Kidney (tissue), 14 donors: ENCODE results near the gene SRSF2. TPM values are rescaled to one million over a fixed set of nuclear protein-coding genes. Genes with fewer than 3 reads are reported as not detected.
A peak's percentile ranks its signal among the peaks of the same experiment; 100 is the strongest.

Experiments
- DNase-seq, 5 donors: peaks; one replicate each; pipeline ENCODE4 v3.0.0-alpha.2; 2013 to 2020
- FAIRE-seq: peaks from 2 replicates; lab custom pipeline; 2012; peaks lifted over from hg19 to GRCh38; lab: Jason Lieb, UNC
- H3K27ac ChIP-seq, 2 donors: one replicate each; pipeline ENCODE4 v1.7.0; 2013; ENCODE audit warnings: low read depth in 2 of 2, low read length in 2 of 2, inconsistent platforms in 1 of 2
- H3K27me3 ChIP-seq: one replicate; pipeline ENCODE4 v1.7.1; 2013; ENCODE audit warnings: low read length, inconsistent platforms; ENCODE audit not compliant: control insufficient read depth, insufficient read depth
- H3K36me3 ChIP-seq, 3 donors: one replicate each; pipeline versions ENCODE4 v1.7.0 to v1.7.1; 2013; ENCODE audit warnings: low read length in 3 of 3, control low read depth in 1 of 3, inconsistent platforms in 1 of 3; ENCODE audit not compliant: insufficient read depth in 3 of 3, control insufficient read depth in 2 of 3
- H3K4me1 ChIP-seq, 3 donors: one replicate each; pipeline versions ENCODE4 v1.7.0 to v1.7.1; 2013; ENCODE audit warnings: low read length in 3 of 3, inconsistent platforms in 1 of 3, low read depth in 1 of 3; ENCODE audit not compliant: control insufficient read depth in 2 of 3, insufficient read depth in 2 of 3
- H3K4me3 ChIP-seq, 3 donors: one replicate each; pipeline versions ENCODE4 v1.7.0 to v1.8.1; 2013; ENCODE audit warnings: low read length in 3 of 3, control low read depth in 1 of 3, inconsistent platforms in 1 of 3
- H3K9ac ChIP-seq, 3 donors: one replicate each; pipeline versions ENCODE4 v1.7.0 to v1.7.1; 2013; ENCODE audit warnings: low read length in 3 of 3, control low read depth in 1 of 3, inconsistent platforms in 1 of 3
- H3K9me3 ChIP-seq, 3 donors: one replicate each; pipeline versions ENCODE4 v1.7.0 to v1.7.1; 2013; ENCODE audit warnings: low read length in 3 of 3, control low read depth in 1 of 3, inconsistent platforms in 1 of 3; ENCODE audit not compliant: control insufficient read depth in 2 of 3, insufficient read depth in 1 of 3
- intact Hi-C: fragments of 100-400 bp; cut with DNase I; formaldehyde crosslinking; loops from one replicate; pipeline ENCODE4 v1.11.1; 2022
- polyA plus RNA-seq: library from polyadenylated mRNA; stranded (reverse); fragments of 350-450 nt; fragmentation: Illumina TruSeq; extraction: RNeasy Lipid Tissue Mini Kit (QIAGEN cat#74804); gene quantifications from one replicate; pipeline ENCODE4 v1.2.3, GENCODE V29; 2014; ENCODE audit warnings: low read depth, low replicate concordance; ENCODE audit not compliant: insufficient read depth
- total RNA-seq: library from RNA; stranded (reverse); fragmentation: NEBNext Ultra II Directional; extraction: Animal tissue kit (Norgen Biotek cat#: 25700); gene quantifications from one replicate; pipeline ENCODE4 v1.2.1, GENCODE V29; 2021
- TF ChIP-seq, protein P1 (sequence below): IDR thresholded peaks from 3 replicates; pipeline ENCODE4 v1.5.1; 2012; ENCODE audit warnings: mild to moderate bottlenecking, moderate library complexity, borderline replicate concordance; ENCODE audit not compliant: insufficient read depth; ENCODE audit errors: extremely low read depth
- donor health status: control.
- donor health status: control.
- donor health status: control.
- donor health status: control.
- donor health status: control.
- donor health status: DM: yes; HTN: yes; CAD: no.
- donor health status: Normal renal cell carcinoma (clear cell type).

Gene SRSF2
- total and polyA plus RNA-seq, 2 donors from 2014 or later: 129 to 155 TPM

DNA sequence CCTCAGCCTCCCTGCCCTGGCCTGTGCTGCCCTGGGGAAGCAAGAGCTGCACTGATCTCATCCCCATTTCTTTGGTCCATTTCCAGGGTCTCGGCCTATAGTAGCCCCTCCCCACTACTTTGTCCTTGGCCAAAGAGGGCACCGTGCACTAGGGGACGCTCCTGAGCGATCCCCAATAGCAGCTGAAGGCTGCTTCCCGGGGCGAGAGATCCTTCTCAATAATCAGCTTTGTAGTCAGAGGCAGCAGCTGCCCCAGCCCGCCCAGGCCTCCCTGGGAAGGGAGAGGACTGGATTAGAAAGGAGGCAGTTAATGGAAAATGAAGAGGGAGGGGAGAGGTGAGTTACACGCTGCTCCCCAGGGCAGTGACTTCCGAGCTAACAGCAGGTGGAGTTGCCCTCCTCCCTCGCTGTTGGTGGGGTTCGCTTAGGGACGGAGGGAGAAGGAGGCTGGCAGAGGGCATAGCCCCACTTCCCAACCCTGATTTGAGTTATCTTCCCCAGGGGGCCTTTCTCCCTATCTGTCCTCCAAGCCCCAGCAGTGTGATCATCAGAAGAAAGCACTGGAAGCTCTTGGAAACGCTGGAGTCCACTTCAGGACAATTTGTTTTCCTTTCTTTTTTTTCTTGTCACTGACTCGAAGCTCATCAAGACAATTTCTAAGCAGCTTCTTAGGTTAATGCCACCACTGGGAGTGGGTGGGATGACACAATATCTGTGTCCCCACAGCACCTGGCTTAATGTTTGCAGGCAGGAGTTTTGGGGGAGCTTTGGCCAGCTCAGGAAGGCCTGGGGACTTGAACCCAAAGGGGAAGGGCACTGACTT lies 28.9 kb downstream of the SRSF2 start:
- Histone ChIP-seq H3K9me3 (no peaks in the 10 kb centered on the region), H3K4me1 (peaks cover 2 to 15% (median 13%) of the 10 kb centered on the region in 3 donors), H3K36me3 (peaks cover 0 to 2% (median under 1%) of the 10 kb centered on the region in 3 donors), H3K27me3 (no peaks in the 10 kb centered on the region), H3K9ac (peak overlapping the region in 1 of 3 donors; percentile 48), H3K27ac (peak overlapping the region; percentile 23 to 64), H3K4me3 (no peak overlapping the region)
- FAIRE-seq (no peak), DNase-seq (peak in 3 of 5 donors; percentile 46 to 66 (median 51))
- intact Hi-C loops: no loop called here
- TF ChIP-seq, protein P1, sequence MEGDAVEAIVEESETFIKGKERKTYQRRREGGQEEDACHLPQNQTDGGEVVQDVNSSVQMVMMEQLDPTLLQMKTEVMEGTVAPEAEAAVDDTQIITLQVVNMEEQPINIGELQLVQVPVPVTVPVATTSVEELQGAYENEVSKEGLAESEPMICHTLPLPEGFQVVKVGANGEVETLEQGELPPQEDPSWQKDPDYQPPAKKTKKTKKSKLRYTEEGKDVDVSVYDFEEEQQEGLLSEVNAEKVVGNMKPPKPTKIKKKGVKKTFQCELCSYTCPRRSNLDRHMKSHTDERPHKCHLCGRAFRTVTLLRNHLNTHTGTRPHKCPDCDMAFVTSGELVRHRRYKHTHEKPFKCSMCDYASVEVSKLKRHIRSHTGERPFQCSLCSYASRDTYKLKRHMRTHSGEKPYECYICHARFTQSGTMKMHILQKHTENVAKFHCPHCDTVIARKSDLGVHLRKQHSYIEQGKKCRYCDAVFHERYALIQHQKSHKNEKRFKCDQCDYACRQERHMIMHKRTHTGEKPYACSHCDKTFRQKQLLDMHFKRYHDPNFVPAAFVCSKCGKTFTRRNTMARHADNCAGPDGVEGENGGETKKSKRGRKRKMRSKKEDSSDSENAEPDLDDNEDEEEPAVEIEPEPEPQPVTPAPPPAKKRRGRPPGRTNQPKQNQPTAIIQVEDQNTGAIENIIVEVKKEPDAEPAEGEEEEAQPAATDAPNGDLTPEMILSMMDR: no peak

DNA sequence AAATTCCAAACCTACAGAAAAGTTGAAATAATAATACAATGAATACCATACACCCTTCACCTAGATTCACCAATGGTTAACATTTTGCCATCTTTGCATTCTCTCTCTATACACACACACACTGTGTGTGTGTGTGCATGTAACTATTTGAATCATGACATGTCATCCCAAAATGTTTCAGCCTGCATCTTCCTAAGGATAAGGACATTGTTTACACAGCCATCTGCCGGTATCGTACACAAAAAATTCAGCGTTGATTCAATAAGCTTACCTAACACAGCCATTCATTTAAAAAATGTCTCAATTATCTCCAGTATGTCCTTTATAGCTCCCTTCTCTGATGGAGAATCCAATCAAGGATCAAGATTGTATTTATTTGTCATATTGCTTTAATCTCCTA lies 30.3 kb downstream of the SRSF2 start:
- no peak for DNase-seq
- no peak overlapping the region for H3K27ac ChIP-seq
- no peaks in the 10 kb centered on the region for H3K27me3 ChIP-seq
- intact Hi-C loops: no loop called here
- H3K9me3 ChIP-seq: no peaks in the 10 kb centered on the region
- H3K4me3 ChIP-seq: no peak overlapping the region
- TF ChIP-seq, protein P1: no peak
- H3K36me3 ChIP-seq: no peaks in the 10 kb centered on the region
- H3K4me1 ChIP-seq: peaks cover 2 to 15% (median 13%) of the 10 kb centered on the region in 3 donors
- no peak overlapping the region for H3K9ac ChIP-seq
- no peak for FAIRE-seq

DNA sequence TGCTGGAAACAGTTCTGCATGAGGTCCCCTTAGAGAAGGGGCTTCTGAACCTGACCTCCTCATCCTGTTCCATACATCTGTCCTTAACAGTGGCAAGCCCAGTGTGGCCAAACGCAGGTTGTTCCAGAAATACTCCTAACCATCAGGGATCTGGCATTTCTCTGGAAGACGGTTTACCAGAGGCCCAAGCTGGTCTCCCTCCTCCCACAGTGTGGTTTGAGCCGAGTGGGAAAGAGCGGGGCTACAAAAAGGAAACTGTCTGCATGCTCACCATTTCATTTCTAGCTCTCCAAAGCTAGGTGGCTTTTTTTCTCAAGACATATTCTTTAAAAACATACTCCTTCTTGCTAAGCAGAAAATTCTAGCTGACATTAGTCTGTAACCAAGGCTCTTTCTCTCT lies 32.3 kb downstream of the SRSF2 start:
- no peak overlapping the region for H3K9ac ChIP-seq
- H3K27ac ChIP-seq: no peak overlapping the region
- FAIRE-seq: no peak
- intact Hi-C loops: no loop called here
- no peak overlapping the region for H3K4me3 ChIP-seq
- TF ChIP-seq, protein P1: no peak
- H3K4me1 ChIP-seq: peaks cover 0 to 17% (median 9%) of the 10 kb centered on the region in 3 donors
- H3K36me3 ChIP-seq: no peaks in the 10 kb centered on the region
- H3K9me3 ChIP-seq: no peaks in the 10 kb centered on the region
- no peak for DNase-seq
- no peaks in the 10 kb centered on the region for H3K27me3 ChIP-seq
